Occipital lobe (tissue), 2 donors: Measurements from ENCODE around the gene UBR1. TPM values are rescaled to one million over a fixed set of nuclear protein-coding genes. Genes with fewer than 3 reads are reported as not detected.
"Not testable (repeated sequence)": the region's sequence is repeated elsewhere in the genome, so short reads cannot be mapped to it uniquely, and the experiment has no call there.

Experiments used
- DNase-seq: peaks from one replicate; lab custom pipeline; 2025; lab: John Stamatoyannopoulos, UW
- total RNA-seq: library from RNA; depleted of rRNA; stranded (reverse); fragments of >200 nt; gene quantifications from one replicate; pipeline ENCODE4 v1.2.3, GENCODE V29; 2014

Gene UBR1
- total RNA-seq, 1 donor from 2014 or later, result 68.3 TPM

DNA sequence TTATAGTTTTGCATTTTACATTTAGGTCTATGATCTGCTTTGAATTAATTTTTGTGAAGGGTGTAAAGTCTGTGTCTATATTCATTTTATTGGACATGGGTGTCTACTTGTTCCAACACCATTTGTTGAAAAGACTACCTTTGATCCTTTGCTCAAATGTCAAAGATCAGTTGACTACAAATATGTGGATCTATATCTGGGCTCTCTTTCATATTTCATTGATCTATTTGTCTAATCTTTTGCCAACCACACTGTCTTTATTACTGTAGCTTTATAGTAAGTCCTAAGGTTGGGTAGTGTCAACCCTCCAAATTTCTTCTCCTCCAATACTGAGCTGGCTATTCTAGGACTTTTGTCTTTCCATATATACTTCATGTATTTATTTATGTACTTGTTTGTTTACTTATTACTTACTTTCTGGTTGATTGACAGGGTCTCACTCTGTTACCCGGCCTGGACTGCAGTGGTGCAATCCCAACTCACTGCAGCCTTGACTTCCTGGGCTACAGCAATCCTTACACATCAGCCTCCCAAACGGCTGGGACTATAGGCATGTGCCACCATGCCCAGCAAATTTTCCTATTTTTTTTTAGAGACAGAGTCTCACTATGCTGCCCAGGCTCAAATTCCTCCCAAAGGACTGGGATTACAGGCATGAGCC, 131.5 kb downstream of the UBR1 start:
- DNase-seq, result no peak

DNA sequence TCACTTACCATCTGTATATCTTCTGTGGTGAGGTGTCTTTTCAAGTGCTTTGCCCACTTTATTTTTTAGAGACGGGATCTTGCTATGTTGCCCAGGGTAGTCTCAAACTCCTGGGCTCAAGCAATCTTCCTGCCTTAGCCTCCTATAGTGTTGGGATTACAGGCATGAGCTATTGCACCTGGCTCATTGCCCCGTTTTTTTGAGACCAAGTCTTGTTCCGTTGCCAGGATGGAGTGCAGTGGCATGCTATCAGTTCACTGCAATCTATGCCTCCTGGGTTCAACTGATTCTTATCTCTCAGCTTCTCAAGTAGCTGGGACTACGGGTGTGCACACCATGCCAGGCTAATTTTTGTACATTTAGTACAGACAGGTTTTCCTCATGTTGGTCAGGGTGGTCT, 132.7 kb downstream of the UBR1 start:
- no peak for DNase-seq

DNA sequence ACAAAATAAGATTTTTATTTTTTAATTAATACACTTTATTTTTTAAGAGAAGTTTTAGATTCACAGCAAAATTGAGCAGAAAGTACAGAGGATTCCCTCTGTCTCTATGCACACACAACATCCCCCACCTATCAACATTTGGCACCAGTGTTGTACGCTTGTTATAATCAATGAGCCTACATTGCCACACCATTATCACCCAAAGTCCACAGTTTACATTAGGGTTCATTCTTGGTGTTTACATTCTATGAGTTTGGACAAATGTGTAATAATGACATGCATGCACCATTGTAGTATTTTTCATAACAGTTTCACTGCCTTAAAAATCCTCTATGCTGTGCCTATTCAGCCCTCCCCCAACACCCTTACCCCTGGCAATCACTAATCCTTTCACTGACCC, 134.0 kb downstream of the UBR1 start:
- no peak for DNase-seq

DNA sequence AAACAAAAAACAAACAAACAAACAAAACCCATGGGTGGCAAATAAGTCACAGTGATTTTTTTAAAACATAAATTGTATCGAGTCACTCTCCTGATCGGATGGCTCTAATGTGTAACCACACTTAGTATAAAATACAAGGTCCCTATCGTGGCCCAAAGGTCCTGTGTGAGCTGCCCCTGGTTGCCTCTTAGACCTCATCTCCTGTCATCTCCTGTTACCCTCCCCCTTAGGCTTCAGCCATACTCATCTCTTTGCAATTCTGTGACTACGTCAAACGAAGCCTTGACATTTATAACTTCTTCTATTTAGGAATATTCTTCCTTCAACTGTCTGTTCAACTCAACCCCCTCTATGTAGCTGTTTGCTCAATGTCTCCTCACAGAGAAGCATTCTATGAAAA, 141.4 kb downstream of the UBR1 start:
- DNase-seq, result no peak

DNA sequence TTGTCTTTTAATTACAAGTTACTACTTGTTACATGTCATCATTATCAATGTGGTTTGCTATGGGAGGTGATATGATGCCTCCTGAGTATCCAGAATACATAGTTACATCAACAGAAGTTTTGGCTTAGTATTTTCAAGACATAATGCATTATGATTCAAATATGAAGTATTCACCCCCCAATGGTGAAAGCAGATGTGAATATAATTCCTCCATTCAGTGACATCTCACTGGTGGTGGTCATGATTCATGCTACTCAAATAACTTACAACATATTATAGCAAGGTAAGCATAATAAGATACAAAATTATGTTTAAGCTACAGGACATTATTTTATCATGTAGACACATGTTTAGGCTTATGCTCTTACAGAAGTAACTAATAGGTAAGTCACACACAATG, 150.3 kb downstream of the UBR1 start:
- no peak for DNase-seq

DNA sequence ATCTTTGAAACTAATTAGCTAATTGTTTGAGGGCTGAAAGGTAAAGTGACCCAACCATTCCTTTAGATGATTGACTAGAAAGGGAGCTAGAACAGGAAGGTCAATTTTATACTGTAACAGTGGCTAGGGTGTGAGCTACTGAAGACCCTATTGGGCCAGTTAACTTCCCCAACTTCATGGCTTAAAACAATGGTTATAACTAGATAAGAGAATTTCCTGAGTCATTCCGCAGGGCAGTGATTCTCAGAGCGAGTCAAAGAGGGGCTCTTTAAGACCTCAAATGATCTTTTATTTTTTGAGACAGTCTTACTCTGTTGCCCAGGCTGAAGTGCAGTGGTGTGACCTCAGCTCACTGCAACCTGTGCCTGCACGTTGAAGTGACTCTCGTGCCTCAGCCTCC, 151.5 kb downstream of the UBR1 start:
- no peak for DNase-seq

DNA sequence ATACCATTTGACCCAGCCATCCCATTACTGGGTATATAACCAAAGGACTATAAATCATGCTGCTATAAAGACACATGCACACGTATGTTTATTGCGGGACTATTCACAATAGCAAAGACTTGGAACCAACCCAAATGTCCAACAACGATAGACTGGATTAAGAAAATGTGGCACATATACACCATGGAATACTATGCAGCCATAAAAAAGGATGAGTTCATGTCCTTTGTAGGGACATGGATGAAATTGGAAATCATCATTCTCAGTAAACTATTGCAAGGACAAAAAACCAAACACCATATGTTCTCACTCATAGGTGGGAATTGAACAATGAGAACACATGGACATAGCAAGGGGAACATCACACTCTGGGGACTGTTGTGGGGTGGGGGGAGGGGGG, 156.9 kb downstream of the UBR1 start:
- DNase-seq, result not testable (repeated sequence)

DNA sequence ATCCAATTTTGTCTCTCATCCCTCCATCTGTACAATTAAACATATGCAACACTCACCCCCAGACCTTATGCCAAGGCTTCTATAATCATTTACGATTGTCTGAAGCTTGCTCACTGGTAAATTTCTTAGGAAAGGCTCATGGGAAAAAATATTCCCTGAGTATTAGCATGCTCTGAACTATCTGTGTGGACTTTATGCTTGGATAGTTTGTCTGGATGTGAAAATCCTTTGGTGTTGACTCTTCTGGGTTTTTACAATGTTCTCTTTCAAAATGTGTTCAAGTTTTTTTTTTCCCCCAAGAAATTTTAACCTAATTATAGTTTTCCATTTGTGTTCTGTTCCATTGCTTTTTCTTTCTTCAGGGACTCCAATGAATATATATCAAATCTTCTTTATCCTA, 165.3 kb downstream of the UBR1 start:
- no peak for DNase-seq

DNA sequence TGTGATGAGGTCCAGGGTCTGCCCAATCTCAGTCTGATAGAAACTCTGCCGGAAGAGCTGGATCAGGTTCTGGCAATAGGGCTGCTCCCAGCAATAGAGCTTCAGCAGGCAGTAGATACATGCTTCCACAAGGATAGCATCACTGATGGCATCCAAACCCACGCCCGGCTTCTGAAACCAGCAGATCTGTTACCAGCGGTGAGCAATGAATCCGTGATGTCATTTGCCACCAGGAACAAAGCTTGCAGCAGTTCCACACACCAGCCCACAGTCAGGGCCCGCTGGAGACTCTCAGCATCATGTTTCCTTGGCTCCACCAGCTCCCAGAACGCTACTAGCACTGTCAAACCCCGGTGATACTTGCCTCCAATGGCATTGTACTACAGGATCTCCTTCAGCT, 166.0 kb downstream of the UBR1 start:
- DNase-seq, result peak; percentile 59

DNA sequence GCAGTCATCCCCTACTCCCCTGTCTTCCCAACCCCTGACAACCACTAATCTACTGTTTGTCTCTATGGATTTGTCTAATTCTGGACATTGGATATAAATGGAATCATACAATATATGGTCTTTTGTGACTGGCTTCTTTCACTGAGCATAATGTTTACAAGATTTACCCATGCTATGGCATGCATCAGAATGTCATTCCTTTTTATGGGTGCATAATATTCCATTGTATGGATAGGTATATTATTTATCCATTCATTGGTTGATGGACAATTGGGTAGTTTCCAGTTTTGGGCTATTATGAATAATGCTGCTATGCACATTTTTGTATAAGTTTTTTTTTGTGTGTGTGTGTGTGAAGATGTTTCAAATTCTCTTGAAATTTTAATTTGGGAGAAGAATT, 168.7 kb downstream of the UBR1 start:
- no peak for DNase-seq

DNA sequence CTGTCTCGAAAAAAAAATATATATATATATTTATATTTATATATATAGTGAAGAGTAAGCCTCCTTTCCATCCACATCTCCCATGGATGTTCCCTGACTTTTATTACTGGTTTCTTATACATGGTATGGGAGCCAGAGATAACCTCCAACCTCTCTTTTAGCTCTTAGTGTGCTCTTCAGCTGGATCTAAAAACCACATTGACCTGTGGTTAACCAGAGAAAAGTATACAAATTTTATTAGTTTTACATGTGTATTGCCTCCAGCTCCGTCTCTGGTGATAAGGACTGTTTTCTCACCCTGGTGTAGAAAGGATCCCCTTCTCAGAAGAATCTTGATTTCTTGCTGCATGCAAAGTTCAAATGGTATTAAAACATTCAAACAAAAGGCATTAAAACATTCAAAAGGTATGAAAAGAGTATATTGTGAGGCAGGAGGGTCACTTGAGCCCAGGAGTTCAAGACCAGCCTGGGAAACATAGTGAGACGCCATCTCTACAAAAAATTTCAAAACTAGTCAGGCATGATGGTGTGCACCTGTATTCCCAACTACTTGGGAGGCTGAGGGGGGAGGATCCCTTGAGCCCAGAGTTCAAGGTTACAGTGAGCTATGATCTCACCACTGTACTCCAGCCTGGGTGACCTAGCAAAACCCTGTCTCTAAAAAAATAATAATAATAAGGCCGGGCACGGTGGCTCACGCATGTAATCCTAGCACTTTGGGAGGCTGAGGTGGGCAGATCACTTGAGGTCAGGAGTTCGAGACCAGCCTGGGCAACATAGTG, 171.8 kb downstream of the UBR1 start:
- no peak for DNase-seq

DNA sequence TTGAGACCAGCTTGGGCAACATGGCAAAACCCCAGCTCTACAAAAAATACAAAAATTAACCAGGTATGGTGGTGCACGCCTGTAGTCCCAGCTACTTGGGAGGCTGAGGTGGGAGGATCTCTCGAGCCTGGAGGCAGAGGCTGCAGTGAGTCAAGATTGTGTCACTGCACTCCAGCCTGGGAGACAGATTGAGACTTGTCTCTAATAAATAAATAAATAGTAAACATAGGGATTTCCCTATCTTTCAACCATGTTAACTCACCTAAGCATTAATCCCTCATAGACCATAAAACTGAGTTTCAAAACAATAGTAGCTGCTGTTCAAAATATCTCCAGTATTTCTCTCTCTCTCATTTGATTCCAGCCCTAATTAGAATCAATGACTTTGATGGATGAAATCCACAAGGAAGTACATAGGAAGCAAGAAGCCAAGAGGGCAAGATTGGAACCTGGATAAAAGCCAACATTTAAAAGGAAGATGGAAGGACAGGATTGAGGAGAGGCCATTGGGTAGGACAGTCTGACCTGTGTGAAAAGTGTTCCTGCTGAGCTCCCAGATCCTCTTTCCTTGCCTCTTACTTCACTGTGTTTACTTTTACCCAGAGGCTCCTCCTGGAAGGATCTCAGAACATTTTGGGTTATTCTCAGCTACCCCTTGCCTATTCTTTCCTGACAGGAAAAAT, 172.9 kb downstream of the UBR1 start:
- DNase-seq, result no peak

DNA sequence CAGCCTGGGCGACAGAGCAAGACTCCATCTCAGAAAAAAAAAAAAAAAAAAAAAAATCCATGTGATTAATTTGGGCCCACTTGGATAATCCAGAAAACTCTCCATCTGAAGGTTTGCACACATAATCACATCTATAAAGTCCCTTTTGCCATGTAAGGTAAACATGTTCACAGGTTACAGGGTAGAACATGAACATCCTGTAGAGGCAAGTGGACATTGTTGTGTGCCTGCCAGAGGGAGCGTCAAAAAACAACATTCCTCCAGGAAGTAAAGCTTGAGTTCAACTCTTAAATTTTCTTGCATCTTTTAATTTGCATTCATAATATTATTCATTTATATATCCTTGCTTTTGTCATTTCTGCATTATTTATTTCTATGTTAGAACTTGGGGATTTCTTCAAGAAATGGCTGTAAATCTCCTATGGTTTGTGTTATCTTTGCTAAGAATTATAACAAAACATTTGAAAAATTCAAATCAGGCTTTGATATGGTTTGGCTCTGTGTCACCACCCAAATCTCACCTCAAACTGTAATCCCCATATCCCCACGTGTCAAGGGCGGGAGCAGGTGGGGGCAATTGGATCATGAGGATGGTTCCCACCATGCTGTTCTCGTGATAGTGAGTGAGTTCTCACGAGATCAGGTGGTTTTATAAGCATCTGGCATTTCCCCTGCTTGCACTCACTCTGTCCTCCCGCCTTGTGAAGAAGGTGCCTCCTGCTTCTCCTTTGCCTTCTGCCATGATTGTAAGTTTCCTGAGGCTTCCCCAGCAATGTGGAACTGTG, 173.9 kb downstream of the UBR1 start:
- no peak for DNase-seq

DNA sequence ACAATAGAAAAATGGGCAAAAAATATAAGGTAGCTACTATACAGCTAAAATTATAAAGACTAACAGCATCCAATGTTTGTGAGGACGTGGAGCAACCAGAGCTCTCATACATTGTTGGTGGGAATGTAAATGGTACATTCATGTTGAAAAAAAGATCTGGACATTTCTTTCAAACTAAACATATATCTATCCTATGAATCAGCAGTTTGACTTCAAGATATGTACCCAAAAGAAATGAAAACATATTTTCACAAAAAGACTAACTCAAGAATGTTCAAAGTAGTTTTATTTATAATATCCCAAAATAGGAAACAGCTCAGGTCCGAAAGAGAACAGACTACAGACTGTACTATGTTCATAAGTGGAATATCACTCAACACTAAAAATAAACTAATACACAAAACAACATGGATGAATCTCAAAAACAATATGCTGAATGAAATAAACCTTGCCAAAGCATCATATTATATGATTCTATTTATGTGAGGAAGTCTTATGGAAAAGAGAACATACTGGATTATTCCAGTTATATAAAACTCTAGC, 176.5 kb downstream of the UBR1 start:
- no peak for DNase-seq

DNA sequence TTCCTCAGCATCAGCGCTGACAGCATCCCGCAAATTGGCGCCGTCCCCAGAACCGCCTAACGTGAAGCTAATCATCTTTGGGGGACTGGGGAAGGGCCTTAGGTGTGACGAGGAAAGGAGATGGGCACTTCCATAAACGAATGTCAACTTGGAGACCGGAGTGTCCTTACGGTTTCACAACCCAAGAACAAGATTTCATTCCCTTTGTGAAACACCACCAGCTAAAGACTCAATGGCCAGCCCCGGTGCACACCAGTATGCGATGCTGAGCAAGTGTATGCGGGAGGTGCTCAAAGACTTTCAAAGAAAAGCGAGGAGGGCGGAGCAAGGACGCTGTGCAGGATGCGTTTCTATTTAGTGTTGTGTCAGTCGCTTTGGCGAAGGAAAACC, 184.5 kb downstream of the UBR1 start:
- DNase-seq, result no peak

DNA sequence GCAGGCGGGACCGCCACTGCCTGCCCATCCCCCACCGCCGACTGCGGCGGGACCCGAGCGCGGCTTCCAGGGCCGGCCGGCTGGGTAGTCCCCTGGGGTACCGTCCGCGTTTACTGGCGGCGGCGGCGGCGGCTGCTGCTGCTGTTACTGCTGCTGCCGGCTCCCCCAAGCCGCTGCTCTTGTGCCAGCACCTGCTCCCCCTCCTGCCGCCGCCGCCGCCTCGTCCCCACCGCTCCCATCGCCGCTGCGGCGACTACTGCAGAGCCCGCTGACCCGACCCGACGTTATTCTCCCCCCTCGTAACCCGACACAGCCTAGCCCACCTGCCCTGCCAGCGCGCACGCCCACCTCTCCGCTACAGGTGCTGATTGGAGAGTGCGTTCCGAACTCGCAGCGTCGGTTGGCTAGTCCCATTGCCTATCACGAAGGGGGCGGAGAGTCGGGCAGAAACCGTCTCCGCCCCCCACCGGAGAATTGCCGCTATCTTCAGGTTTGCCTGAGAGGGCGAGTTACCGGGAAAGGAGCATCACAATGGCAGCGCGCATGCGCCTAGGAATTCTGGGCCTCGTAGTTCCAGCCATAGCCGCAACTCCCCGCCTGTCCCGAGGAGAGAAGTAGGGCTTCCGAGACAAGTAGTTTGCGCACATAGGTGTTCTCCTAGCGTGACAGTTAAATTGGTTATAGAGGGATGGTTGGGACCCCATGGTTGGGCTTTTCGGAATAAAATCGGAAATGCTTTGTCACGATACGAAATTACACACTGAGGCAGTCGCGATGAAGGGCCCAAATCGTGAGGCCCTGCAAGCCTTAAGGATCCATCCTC, 185.1 kb downstream of the UBR1 start, which contains the start of gene TTBK2:
Gene TTBK2 (minus strand): TSS at position 260 of the 823 bp plus-strand sequence. CDS start 42,161 bp downstream, outside the sequence.
- DNase-seq, result peak; percentile 99

DNA sequence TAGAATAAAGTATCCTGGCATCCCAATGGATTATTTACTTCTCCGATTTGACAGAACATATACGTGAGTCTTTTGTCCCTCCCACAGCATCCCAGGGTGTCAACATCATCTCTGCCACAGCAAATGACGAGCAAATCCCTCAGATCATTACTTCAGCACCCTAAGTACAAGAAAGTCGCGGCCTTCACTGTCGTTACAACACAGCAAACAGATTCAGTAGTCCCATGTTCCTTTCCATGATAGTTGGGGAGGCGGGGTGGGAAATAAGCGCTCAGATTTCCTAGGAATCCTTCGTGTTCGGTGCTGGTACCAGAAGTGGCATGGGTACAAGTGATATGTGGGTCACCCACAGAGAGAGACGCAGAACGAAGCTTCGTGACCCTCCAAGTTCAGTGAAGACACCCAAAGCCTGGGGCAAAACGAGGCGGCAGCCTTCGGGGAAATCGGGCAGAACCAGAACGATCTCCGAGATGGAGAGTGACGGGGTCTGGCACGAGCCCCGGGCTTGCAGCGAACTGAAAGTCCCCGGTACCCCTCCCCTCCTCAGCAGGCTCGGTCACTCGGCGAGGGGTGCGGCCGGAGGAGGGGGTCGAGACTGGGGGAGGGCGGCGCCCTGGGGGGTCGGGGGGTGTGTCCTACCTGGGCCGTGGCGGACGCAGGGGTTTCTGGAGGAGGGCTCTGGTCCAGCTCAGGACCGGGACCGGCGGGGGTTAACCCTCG, 185.9 kb downstream of the UBR1 start:
- peak; percentile 22 for DNase-seq

DNA sequence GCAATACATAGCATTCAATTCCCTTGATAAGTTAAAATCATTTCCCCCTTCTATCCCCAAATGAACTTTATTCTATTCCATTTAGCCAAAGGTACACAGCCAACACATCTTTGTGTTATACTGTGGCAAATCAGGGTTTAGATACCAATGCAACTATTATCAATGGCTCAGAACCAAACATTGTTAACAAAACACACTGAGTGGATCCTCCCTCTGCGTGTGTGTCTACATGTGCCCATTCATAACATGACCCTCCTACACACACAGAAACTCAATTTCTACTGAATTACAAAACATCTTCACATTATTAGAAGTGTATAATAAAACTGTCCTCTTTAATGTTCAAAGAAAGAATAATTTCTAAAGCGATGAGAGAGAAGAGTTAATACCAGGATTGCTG, 186.5 kb downstream of the UBR1 start:
- DNase-seq, result no peak

DNA sequence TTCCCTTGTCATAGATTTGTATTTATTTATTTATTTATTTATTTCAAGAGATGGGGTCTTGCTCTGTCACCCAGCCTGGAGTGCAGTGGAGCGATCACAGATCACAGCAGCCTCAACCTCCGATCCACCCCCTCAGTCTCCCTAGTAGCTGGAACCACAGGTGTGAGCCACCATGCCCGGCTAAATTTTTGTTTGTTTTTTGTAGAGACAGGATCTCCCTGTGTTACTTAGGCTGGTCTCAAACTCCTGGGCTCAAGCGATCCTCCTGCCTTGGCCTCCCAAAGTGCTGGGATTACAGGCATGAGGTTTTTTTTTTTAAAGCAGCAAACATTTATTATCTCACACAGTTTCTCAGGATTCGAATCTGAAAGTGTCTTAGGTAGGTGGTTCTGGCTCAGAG, 187.8 kb downstream of the UBR1 start:
- DNase-seq, result no peak
